HepG2 (cell line): ENCODE results near the gene FGF14. TPM values are rescaled to one million over a fixed set of nuclear protein-coding genes. Genes with fewer than 3 reads are reported as not detected.

ENCODE experiments used
- ATAC-seq: fragments of 200-7000 bp; cut with Tn5 transposase; 3 replicates; pipeline ENCODE4 v1.9.1; 2020; ENCODE audit warnings: mild to moderate bottlenecking, moderate library complexity
- BruUV-seq: library from RNA; stranded (reverse); fragments of 400-500 nt; replicated peaks from 2 replicates; lab custom pipeline; 2021; lab: Mats Ljungman, UMichigan
- CTCF ChIA-PET: fragments of 300-600 bp; formaldehyde crosslinking; extraction: SDS; loops from one replicate; lab custom pipeline; 2021; ENCODE audit warnings: low total read pairs, inconsistent platforms, low intra/inter-chr PET ratio; lab: Yijun Ruan, JAX
- POLR2A ChIA-PET: fragments of 350-600 bp; sonication (Branson Sonifier 250); formaldehyde crosslinking; loops from one replicate; lab custom pipeline; 2020; ENCODE audit warnings: antibody characterized with exemption, inconsistent platforms; lab: Yijun Ruan, JAX
- DNase-seq: peaks from one replicate; pipeline ENCODE4 v3.0.0-alpha.2; 2015; ENCODE audit warnings: low spot score
- FAIRE-seq: peaks from 3 replicates; lab custom pipeline; 2011; peaks lifted over from hg19 to GRCh38; lab: Jason Lieb, UNC
- H2AFZ ChIP-seq: one replicate; pipeline ENCODE4 v1.6.1; 2011; ENCODE audit warnings: low read length, inconsistent platforms
- H3K27ac ChIP-seq: fragments of 300-600 bp; 3 replicates; pipeline ENCODE4 v1.8.0; 2011; ENCODE audit warnings: mixed run types, mild to moderate bottlenecking, mixed read lengths, low read length, inconsistent platforms; ENCODE audit not compliant: insufficient read depth; ENCODE audit errors: extremely low read length
- H3K27me3 ChIP-seq, 2 experiments: fragments of 200-600 bp in 1 of 2; 2 replicates in 1 of 2; 3 replicates in 1 of 2; pipeline versions ENCODE4 v1.6.0 to v1.8.0; 2011; ENCODE audit warnings: low read length in 2 of 2, mild to moderate bottlenecking in 2 of 2, moderate library complexity in 2 of 2, inconsistent platforms in 1 of 2; ENCODE audit not compliant: insufficient read depth in 2 of 2, control insufficient read depth in 1 of 2
- H3K36me3 ChIP-seq, 2 experiments: fragments of 200-600 bp in 1 of 2; replicated peaks in 1 of 2; 2 replicates in 1 of 2; 3 replicates in 1 of 2; pipeline versions ENCODE4 v1.5.1 to v1.8.0; 2011; ENCODE audit warnings: low read length in 2 of 2, inconsistent platforms in 1 of 2; ENCODE audit not compliant: insufficient read depth in 2 of 2, control insufficient read depth in 1 of 2
- H3K4me1 ChIP-seq: 2 replicates; pipeline ENCODE4 v1.5.1; 2012; ENCODE audit warnings: low read length, inconsistent platforms; ENCODE audit not compliant: insufficient read depth
- H3K4me2 ChIP-seq: 2 replicates; pipeline ENCODE4 v1.6.0; 2011; ENCODE audit warnings: low read depth, low read length, inconsistent platforms
- H3K4me3 ChIP-seq, 3 experiments: fragments of 200-600 bp in 1 of 3; sonication (generic), shearing (Covaris generic) in 1 of 3; replicated peaks in 1 of 3; 2 replicates each; pipeline ENCODE4 v1.5.1; 2011 to 2016; ENCODE audit warnings: low read length in 3 of 3, inconsistent platforms in 2 of 3, low read depth in 2 of 3, mild to moderate bottlenecking in 2 of 3, control low read depth in 1 of 3, mixed read lengths in 1 of 3; ENCODE audit not compliant: insufficient read depth in 1 of 3
- H3K79me2 ChIP-seq: one replicate; pipeline ENCODE4 v1.6.1; 2011; ENCODE audit warnings: low read length, inconsistent platforms; ENCODE audit not compliant: insufficient read depth
- H3K9ac ChIP-seq: 2 replicates; pipeline ENCODE4 v1.6.0; 2011; ENCODE audit warnings: mild to moderate bottlenecking, low read depth, low read length, inconsistent platforms; ENCODE audit not compliant: insufficient read depth
- H3K9me3 ChIP-seq: 2 replicates; pipeline ENCODE4 v1.5.1; 2012; ENCODE audit warnings: mild to moderate bottlenecking, low read length
- H4K20me1 ChIP-seq: 2 replicates; pipeline ENCODE4 v1.6.0; 2011; ENCODE audit warnings: inconsistent platforms, mild to moderate bottlenecking, low read length, moderate library complexity; ENCODE audit not compliant: insufficient read depth
- BRCA1 ChIP-seq: sonication (generic); formaldehyde crosslinking; IDR thresholded peaks from 2 replicates; pipeline ENCODE4 v1.4.0; 2020; ENCODE audit warnings: missing genetic modification reagents
- CEBPG ChIP-seq: IDR thresholded peaks from 2 replicates; pipeline ENCODE4 v1.6.1; 2016
- CENPT ChIP-seq: sonication (generic); formaldehyde crosslinking; IDR thresholded peaks from 2 replicates; pipeline ENCODE4 v1.8.0; 2022; ENCODE audit warnings: low read depth, mild to moderate bottlenecking, moderate library complexity, missing genetic modification reagents
- HCFC1 ChIP-seq: fragments of 150-350 bp; IDR thresholded peaks from 2 replicates; pipeline ENCODE4 v1.6.1; 2014; ENCODE audit warnings: low read depth, low read length
- NCOA2 ChIP-seq: sonication (generic); formaldehyde crosslinking; IDR thresholded peaks from 2 replicates; pipeline ENCODE4 v1.8.0; 2022; ENCODE audit warnings: inconsistent platforms
- NKX3-1 ChIP-seq: sonication (generic); formaldehyde crosslinking; IDR thresholded peaks from 2 replicates; pipeline ENCODE4 v1.5.0; 2020; ENCODE audit warnings: missing genetic modification reagents
- PLSCR1 ChIP-seq: sonication (generic); formaldehyde crosslinking; IDR thresholded peaks from 2 replicates; pipeline ENCODE4 v1.5.0; 2020; ENCODE audit warnings: missing genetic modification reagents, mild to moderate bottlenecking, borderline replicate concordance
- ZBTB38 ChIP-seq: sonication (generic); formaldehyde crosslinking; IDR thresholded peaks from 2 replicates; pipeline ENCODE4 v1.5.1; 2020; ENCODE audit warnings: mild to moderate bottlenecking, missing genetic modification reagents
- ZBTB7B ChIP-seq: sonication (generic); formaldehyde crosslinking; IDR thresholded peaks from 2 replicates; pipeline ENCODE4 v1.4.0; 2020; ENCODE audit warnings: missing genetic modification reagents
- ZNF121 ChIP-seq: sonication (generic); formaldehyde crosslinking; IDR thresholded peaks from 2 replicates; pipeline ENCODE4 v1.5.0; 2020; ENCODE audit warnings: mild to moderate bottlenecking, missing genetic modification reagents
- ZNF614 ChIP-seq: IDR thresholded peaks from 2 replicates; pipeline ENCODE4 v1.6.1; 2018; ENCODE audit warnings: missing biosample characterization, missing genetic modification reagents, inconsistent platforms, borderline replicate concordance
- ZNF883 ChIP-seq: sonication (generic); formaldehyde crosslinking; IDR thresholded peaks from 2 replicates; pipeline ENCODE4 v1.5.1; 2020; ENCODE audit warnings: mild to moderate bottlenecking, missing genetic modification reagents; ENCODE audit errors: not compliant biosample characterization
- ZZZ3 ChIP-seq: sonication (generic); formaldehyde crosslinking; IDR thresholded peaks from 2 replicates; pipeline ENCODE4 v1.4.0; 2020; ENCODE audit warnings: missing genetic modification reagents, mild to moderate bottlenecking, borderline replicate concordance
- WGBS: methylation state at CpG from one replicate; pipeline ENCODE4 v1.1.6; 2017; ENCODE audit warnings: low lambda C conversion rate; 5-methylcytosine and 5-hydroxymethylcytosine counted together
- in situ Hi-C: cut with HindIII; loops from 2 replicates; pipeline ENCODE4 v1.10.0; 2017; ENCODE audit warnings: low pct_unique_long_range_greater_than_20kb; ENCODE audit not compliant: extremely low pct_ligation_motif_present
- intact Hi-C: fragments of 100-400 bp; cut with micrococcal nuclease; formaldehyde crosslinking; loops from one replicate; pipeline ENCODE4 v1.10.0; 2022; ENCODE audit not compliant: unreplicated experiment
- polyA plus RNA-seq, 8 experiments: library from polyadenylated mRNA; depleted of rRNA in 3 of 8; stranded (reverse) in 7 of 8; unstranded in 1 of 8; fragments of >200 nt; fragmentation: Illumina TruSeq in 4 of 8; extraction: Trizol in 4 of 8; gene quantifications; 2 replicates each; pipeline versions ENCODE4 v1.2.1 to v1.2.3, GENCODE V29; 2011 to 2016; ENCODE audit warnings: low read depth in 4 of 8, missing spikeins in 1 of 8, mixed read lengths in 1 of 8; ENCODE audit not compliant: insufficient read depth in 1 of 8
- total RNA-seq, 5 experiments: library from RNA; depleted of rRNA; stranded (reverse); fragments of >200 nt; fragmentation: Illumina TruSeq; extraction: Trizol; gene quantifications; 2 replicates each; pipeline ENCODE4 v1.2.3, GENCODE V29; 2016; ENCODE audit warnings: low read depth in 1 of 5
- TF ChIP-seq, protein P1 (sequence below): sonication (generic); formaldehyde crosslinking; IDR thresholded peaks from 2 replicates; pipeline ENCODE4 v1.5.1; 2020; ENCODE audit warnings: missing genetic modification reagents, mild to moderate bottlenecking, borderline replicate concordance

The FGF14 gene
- total and polyA plus RNA-seq, 2 of the 13 experiments (the other 11 are each of a cell fraction or from before 2014, with no cell fraction given), result not detected

DNA sequence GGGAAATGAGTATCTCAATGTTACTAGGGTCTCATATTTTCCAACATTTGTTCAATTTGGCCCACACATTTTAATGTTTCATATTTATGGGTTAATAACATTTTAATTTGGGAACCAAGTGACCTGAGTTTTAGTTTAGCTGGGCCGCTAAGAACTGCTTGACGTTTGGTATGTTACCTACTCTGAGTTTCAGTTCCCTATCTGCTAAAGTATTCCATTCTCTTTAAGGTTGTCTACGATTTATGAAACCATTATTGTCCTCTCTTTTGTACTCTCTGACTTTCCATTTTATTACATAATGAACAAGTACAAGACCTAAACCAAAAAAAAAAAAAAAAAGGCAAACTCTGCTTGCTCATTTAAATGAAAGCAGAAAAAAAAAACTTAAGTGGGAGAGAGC is 89.9 kb downstream of the FGF14 start:
- H3K4me3 ChIP-seq, result no peak overlapping the region
- DNase-seq (no peak), FAIRE-seq (no peak), ATAC-seq (no peak)
- H3K36me3 ChIP-seq, result no peaks in the 10 kb centered on the region
- H3K79me2 ChIP-seq, result no peaks in the 10 kb centered on the region
- no TSS peak for BruUV-seq
- in situ Hi-C loops (no loop called here), intact Hi-C loops (no loop called here)
- ChIA-PET POLR2A (no interaction called here), CTCF (no interaction called here)
- no peaks in the 10 kb centered on the region for H3K9me3 ChIP-seq
- WGBS, result under 1% methylated on average over 3 of the region's 3 CpGs
- no peak overlapping the region for H2AFZ ChIP-seq
- H3K9ac ChIP-seq, result no peak overlapping the region
- no peak overlapping the region for H3K27ac ChIP-seq
- TF ChIP-seq ZNF614 (CRISPR knock-in tag), result no peak
- TF ChIP-seq PLSCR1 (CRISPR knock-in tag), result no peak
- TF ChIP-seq BRCA1 (CRISPR knock-in tag), result no peak
- TF ChIP-seq ZZZ3, result no peak
- no peak for TF ChIP-seq ZBTB7B
- TF ChIP-seq CENPT, result no peak
- TF ChIP-seq ZNF121 (CRISPR knock-in tag), result no peak
- TF ChIP-seq, protein P1, sequence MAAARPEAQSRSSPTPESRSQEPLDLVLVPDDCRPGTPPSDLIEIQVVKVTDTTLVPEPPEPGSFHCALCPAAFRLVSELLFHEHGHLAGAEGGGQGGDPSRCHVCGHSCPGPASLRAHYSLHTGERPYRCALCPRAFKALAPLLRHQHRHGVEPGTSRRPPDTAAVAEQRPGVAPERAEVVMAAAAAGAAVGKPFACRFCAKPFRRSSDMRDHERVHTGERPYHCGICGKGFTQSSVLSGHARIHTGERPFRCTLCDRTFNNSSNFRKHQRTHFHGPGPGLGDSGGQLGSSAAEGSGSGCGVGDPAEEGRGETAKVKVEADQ, result no peak
- TF ChIP-seq NCOA2 (CRISPR knock-in tag), result no peak
- TF ChIP-seq HCFC1, result no peak
- no peak for TF ChIP-seq CEBPG (CRISPR knock-in tag)
- no peak for TF ChIP-seq ZBTB38 (CRISPR knock-in tag)
- TF ChIP-seq NKX3-1 (CRISPR knock-in tag), result no peak
- TF ChIP-seq ZNF883 (CRISPR knock-in tag), result no peak
- H4K20me1 ChIP-seq, result no peaks in the 10 kb centered on the region
- peaks cover 0 to 7% of the 10 kb centered on the region in 2 experiments; a peak in 1 of 5 replicates for H3K27me3 ChIP-seq
- H3K4me1 ChIP-seq, result no peaks in the 10 kb centered on the region
- no peak overlapping the region for H3K4me2 ChIP-seq
